Caco-2 (cell line): ENCODE results near the gene MDP1. TPM values are rescaled to one million over a fixed set of nuclear protein-coding genes. Genes with fewer than 3 reads are reported as not detected.

Experiments used
- BruUV-seq: library from RNA; stranded (reverse); fragments of 400-500 nt; replicated peaks from 2 replicates; lab custom pipeline; 2021; lab: Mats Ljungman, UMichigan
- CTCF ChIA-PET: fragments of 300-600 bp; sonication (Branson Sonifier 250); formaldehyde crosslinking; loops from one replicate; lab custom pipeline; 2022; ENCODE audit warnings: antibody characterized with exemption; lab: Charles Lee
- POLR2A ChIA-PET: fragments of 300-600 bp; sonication (Branson Sonifier 250); formaldehyde crosslinking; loops from one replicate; lab custom pipeline; 2022; ENCODE audit warnings: antibody characterized with exemption; lab: Charles Lee
- DNase-seq, 2 experiments: peaks; one replicate each; pipeline versions ENCODE4 v3.0.0 to v3.0.0-alpha.2; 2020 to 2022
- H3K27me3 ChIP-seq: replicated peaks from 2 replicates; pipeline ENCODE4 v1.6.0; 2011; ENCODE audit warnings: low read length; ENCODE audit not compliant: control insufficient read depth, insufficient read depth
- H3K36me3 ChIP-seq: 2 replicates; pipeline ENCODE4 v1.5.1; 2011; ENCODE audit warnings: low read length; ENCODE audit not compliant: control insufficient read depth, insufficient read depth
- H3K4me1 ChIP-seq: fragments of 250-450 bp; sonication (Bioruptor Pico); 2 replicates; pipeline ENCODE4 v1.5.1; 2020; ENCODE audit warnings: mild to moderate bottlenecking
- H3K4me3 ChIP-seq: 2 replicates; pipeline ENCODE4 v1.5.1; 2011; ENCODE audit warnings: low read depth, mild to moderate bottlenecking, control low read depth, low read length
- H3K9me3 ChIP-seq: fragments of 250-450 bp; sonication (Bioruptor Pico); 2 replicates; pipeline ENCODE4 v1.5.1; 2020; ENCODE audit warnings: mild to moderate bottlenecking, moderate library complexity
- H3K27ac Mint-ChIP-seq: one replicate; pipeline ENCODE4 v1.8.0; 2022; ENCODE audit warnings: mixed read lengths; ENCODE audit not compliant: unreplicated experiment
- H3K27me3 Mint-ChIP-seq: one replicate; pipeline ENCODE4 v1.8.0; 2022; ENCODE audit warnings: mixed read lengths; ENCODE audit not compliant: insufficient read depth, unreplicated experiment
- H3K36me3 Mint-ChIP-seq: one replicate; pipeline ENCODE4 v1.8.0; 2022; ENCODE audit warnings: mild to moderate bottlenecking, mixed read lengths; ENCODE audit not compliant: insufficient read depth, unreplicated experiment
- H3K4me1 Mint-ChIP-seq: one replicate; pipeline ENCODE4 v1.8.0; 2022; ENCODE audit warnings: low read depth, mixed read lengths; ENCODE audit not compliant: unreplicated experiment
- H3K4me3 Mint-ChIP-seq: one replicate; pipeline ENCODE4 v1.8.0; 2022; ENCODE audit warnings: mild to moderate bottlenecking, moderate library complexity, mixed read lengths; ENCODE audit not compliant: unreplicated experiment
- H3K9me3 Mint-ChIP-seq: one replicate; pipeline ENCODE4 v1.8.0; 2022; ENCODE audit warnings: mixed read lengths; ENCODE audit not compliant: unreplicated experiment
- intact Hi-C: fragments of 100-400 bp; cut with micrococcal nuclease; formaldehyde crosslinking; loops from one replicate; pipeline ENCODE4 v1.10.0; 2022; ENCODE audit not compliant: unreplicated experiment
- total RNA-seq: library from RNA; stranded (reverse); gene quantifications from 2 replicates; pipeline ENCODE4 v1.2.3, GENCODE V29; 2022
- TF ChIP-seq, protein P1 (sequence below), 2 experiments: fragments of 200-600 bp in 1 of 2; IDR thresholded peaks; 1 replicate in 1 of 2; 2 replicates in 1 of 2; pipeline versions ENCODE4 v1.5.1 to v1.8.0; 2011 to 2022; ENCODE audit warnings: antibody characterized with exemption in 1 of 2, control low read depth in 1 of 2, inconsistent platforms in 1 of 2, low read depth in 1 of 2, low read length in 1 of 2, mild to moderate bottlenecking in 1 of 2, moderate library complexity in 1 of 2; ENCODE audit not compliant: insufficient read depth in 1 of 2, severe bottlenecking in 1 of 2, unreplicated experiment in 1 of 2

MDP1 gene
- total RNA-seq, 1 experiment from 2014 or later = 20.5 TPM

DNA sequence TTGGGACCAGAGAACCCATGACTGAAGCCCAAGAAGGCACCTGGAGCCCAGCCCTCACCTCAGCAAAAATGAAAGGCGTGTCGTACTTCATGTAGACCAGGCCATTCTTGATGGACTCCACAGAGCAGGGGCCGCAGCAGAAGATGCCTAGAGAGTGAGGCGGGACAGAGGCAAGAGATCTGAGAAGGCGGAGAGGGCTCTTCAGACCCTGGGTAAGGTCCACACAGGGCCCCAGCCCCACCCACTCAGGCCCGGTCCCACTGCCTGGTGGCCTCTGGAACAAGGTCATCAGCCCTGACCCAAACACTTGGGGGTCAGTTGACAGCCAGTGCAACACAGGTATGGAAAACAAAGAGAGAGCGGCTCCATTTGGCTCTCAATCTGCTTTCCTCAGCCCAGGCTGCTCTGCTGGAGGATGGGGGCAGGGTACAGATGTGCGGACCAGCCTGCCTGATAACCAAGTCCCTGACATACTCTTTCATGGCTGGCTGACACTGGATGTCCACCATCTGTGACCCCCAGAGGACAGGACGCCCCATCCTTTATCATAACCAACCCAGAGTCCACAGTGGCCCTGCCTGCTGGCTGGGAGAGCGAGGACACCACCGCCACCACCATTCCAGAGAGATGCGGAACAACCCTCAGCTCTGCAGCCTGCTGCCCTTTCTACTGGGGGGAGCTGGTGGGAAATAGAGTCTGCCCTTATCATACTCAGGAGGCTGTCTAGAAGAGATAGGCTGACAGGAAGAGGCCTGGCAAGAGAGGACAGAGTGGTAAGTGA, 40.3 kb upstream of the MDP1 start:
- peaks cover 13% of the 10 kb centered on the region for H3K4me1 ChIP-seq
- Mint-ChIP-seq H3K4me3 (no peak overlapping the region), H3K27ac (no peak overlapping the region), H3K9me3 (no peaks in the 10 kb centered on the region), H3K36me3 (no peaks in the 10 kb centered on the region), H3K27me3 (no peaks in the 10 kb centered on the region), H3K4me1 (no peaks in the 10 kb centered on the region)
- ChIA-PET POLR2A (no interaction called here), CTCF (interaction anchor here (1.3 kb wide), 1 partner anchor 41 kb away, joined by 3 read pairs; no protein-coding TSS in a partner anchor)
- no peak for DNase-seq
- no TSS peak for BruUV-seq
- H3K9me3 ChIP-seq = no peaks in the 10 kb centered on the region
- no peaks in the 10 kb centered on the region; the same call in 1 of the 2 replicates for H3K36me3 ChIP-seq
- intact Hi-C loops = no loop called here
- no peaks in the 10 kb centered on the region for H3K27me3 ChIP-seq
- no peak overlapping the region for H3K4me3 ChIP-seq
- TF ChIP-seq, protein P1, sequence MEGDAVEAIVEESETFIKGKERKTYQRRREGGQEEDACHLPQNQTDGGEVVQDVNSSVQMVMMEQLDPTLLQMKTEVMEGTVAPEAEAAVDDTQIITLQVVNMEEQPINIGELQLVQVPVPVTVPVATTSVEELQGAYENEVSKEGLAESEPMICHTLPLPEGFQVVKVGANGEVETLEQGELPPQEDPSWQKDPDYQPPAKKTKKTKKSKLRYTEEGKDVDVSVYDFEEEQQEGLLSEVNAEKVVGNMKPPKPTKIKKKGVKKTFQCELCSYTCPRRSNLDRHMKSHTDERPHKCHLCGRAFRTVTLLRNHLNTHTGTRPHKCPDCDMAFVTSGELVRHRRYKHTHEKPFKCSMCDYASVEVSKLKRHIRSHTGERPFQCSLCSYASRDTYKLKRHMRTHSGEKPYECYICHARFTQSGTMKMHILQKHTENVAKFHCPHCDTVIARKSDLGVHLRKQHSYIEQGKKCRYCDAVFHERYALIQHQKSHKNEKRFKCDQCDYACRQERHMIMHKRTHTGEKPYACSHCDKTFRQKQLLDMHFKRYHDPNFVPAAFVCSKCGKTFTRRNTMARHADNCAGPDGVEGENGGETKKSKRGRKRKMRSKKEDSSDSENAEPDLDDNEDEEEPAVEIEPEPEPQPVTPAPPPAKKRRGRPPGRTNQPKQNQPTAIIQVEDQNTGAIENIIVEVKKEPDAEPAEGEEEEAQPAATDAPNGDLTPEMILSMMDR (IDR thresholded peaks at IDR 0.05; ENCODE audit: insufficient read depth in 1 of 2, low read depth in 1 of 2, low read length in 1 of 2, severe bottlenecking in 1 of 2, unreplicated experiment in 1 of 2) = no peak

- POLR2A ChIA-PET = no interaction called here
These were observed 39.6 kb upstream of the MDP1 start for GRCh38 chr14:24255438-24255837.

DNA sequence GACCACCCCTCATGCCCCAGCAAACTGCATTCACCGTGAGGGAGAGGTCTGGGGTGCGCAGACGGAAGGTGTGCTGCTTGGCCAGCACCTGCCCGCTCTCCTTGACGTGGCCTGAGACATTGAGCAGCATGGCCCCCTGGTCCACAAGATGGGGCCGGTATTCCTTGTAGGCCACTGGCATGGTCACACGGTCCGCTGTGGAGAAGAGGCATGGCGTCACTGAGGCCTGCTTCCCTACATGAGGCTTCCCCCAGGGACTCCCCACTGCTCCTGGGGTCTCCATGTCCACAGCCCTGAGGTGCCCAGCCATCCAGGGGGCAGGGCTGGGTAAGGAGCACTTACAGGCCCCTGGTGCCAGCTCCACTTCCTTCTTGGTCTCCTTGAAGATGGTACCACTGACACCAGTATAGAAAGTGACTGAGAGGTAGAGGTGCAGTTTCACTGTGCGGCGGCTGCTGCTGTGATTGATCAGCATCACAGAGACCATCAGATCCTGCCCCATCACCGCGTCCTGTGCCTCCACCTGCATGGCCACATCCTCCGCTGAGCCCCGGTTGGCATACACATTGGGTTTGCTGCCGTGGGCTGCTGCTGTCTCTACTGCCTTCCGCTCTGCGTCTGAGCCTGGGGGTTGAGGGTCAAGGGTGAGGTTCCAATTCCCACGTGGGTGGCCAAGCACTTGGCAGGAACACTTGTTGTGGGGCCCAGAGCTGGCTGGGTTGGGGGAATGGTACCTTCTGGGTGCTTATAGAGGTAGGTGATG, 38.9 kb upstream of the MDP1 start:
- no peaks in the 10 kb centered on the region for H3K9me3 ChIP-seq
- no peaks in the 10 kb centered on the region; the same call in 1 of the 2 replicates for H3K36me3 ChIP-seq
- no peaks in the 10 kb centered on the region for H3K9me3 Mint-ChIP-seq
- no peak overlapping the region for H3K27ac Mint-ChIP-seq
- ChIA-PET CTCF (no interaction called here), POLR2A (no interaction called here)
- H3K4me1 ChIP-seq = peaks cover 13% of the 10 kb centered on the region
- DNase-seq = no peak
- H3K36me3 Mint-ChIP-seq = no peaks in the 10 kb centered on the region
- H3K27me3 Mint-ChIP-seq = no peaks in the 10 kb centered on the region
- intact Hi-C loops = no loop called here
- H3K27me3 ChIP-seq = no peaks in the 10 kb centered on the region
- BruUV-seq = no TSS peak
- H3K4me3 Mint-ChIP-seq = no peak overlapping the region
- no peaks in the 10 kb centered on the region for H3K4me1 Mint-ChIP-seq
- TF ChIP-seq, protein P1 (IDR thresholded peaks at IDR 0.05; ENCODE audit: insufficient read depth in 1 of 2, low read depth in 1 of 2, low read length in 1 of 2, severe bottlenecking in 1 of 2, unreplicated experiment in 1 of 2) = no peak
- H3K4me3 ChIP-seq = no peak overlapping the region

More at GRCh38 chr14:24255438-24255837, 39.6 kb upstream of the MDP1 start:
- intact Hi-C loops = no loop called here
- H3K4me1 Mint-ChIP-seq = no peaks in the 10 kb centered on the region
- TF ChIP-seq, protein P1 (IDR thresholded peaks at IDR 0.05; ENCODE audit: insufficient read depth in 1 of 2, low read depth in 1 of 2, low read length in 1 of 2, severe bottlenecking in 1 of 2, unreplicated experiment in 1 of 2) = no peak
- no peak overlapping the region for H3K27ac Mint-ChIP-seq
- H3K27me3 Mint-ChIP-seq = no peaks in the 10 kb centered on the region
- H3K4me3 Mint-ChIP-seq = no peak overlapping the region
- no peaks in the 10 kb centered on the region for H3K27me3 ChIP-seq
- CTCF ChIA-PET = no interaction called here
- H3K9me3 Mint-ChIP-seq = no peaks in the 10 kb centered on the region
- no TSS peak for BruUV-seq
- H3K4me3 ChIP-seq = no peak overlapping the region
- no peaks in the 10 kb centered on the region for H3K36me3 Mint-ChIP-seq
- DNase-seq = no peak
- H3K36me3 ChIP-seq = no peaks in the 10 kb centered on the region; the same call in 1 of the 2 replicates
- no peaks in the 10 kb centered on the region for H3K9me3 ChIP-seq
- H3K4me1 ChIP-seq = peaks cover 13% of the 10 kb centered on the region
